Nephron progenitor cell (in vitro differentiated cells): Measurements from ENCODE around the gene FBXO36.

Experiments used
- DNase-seq: peaks from one replicate; pipeline ENCODE4 v3.0.0; 2021
- H3K27ac Mint-ChIP-seq: 2 replicates; pipeline ENCODE4 v1.8.0; 2021; ENCODE audit warnings: mild to moderate bottlenecking, moderate library complexity, mixed read lengths
- H3K27me3 Mint-ChIP-seq: 2 replicates; pipeline ENCODE4 v1.8.0; 2021; ENCODE audit warnings: mild to moderate bottlenecking, low read depth, mixed read lengths; ENCODE audit not compliant: poor library complexity
- H3K36me3 Mint-ChIP-seq: 2 replicates; pipeline ENCODE4 v1.8.0; 2021; ENCODE audit warnings: low read depth, mixed read lengths
- H3K4me1 Mint-ChIP-seq: 2 replicates; pipeline ENCODE4 v1.8.0; 2021; ENCODE audit warnings: mixed read lengths
- H3K4me3 Mint-ChIP-seq: 2 replicates; pipeline ENCODE4 v1.8.0; 2021; ENCODE audit warnings: mild to moderate bottlenecking, moderate library complexity, mixed read lengths
- H3K9me3 Mint-ChIP-seq: 2 replicates; pipeline ENCODE4 v1.8.0; 2021; ENCODE audit warnings: mild to moderate bottlenecking, moderate library complexity, mixed read lengths
- CTCF ChIP-seq: fragments of 200-600 bp; sonication (generic); IDR thresholded peaks from 2 replicates; pipeline ENCODE4 v1.5.0; 2021; ENCODE audit warnings: antibody characterized with exemption

The FBXO36 gene

GRCh38 chr2:229903037-229903436 is 19.3 kb upstream of the FBXO36 start:
- H3K36me3 Mint-ChIP-seq: peaks cover 53% of the 10 kb centered on the region
- no peak overlapping the region for H3K4me3 Mint-ChIP-seq
- H3K4me1 Mint-ChIP-seq: peaks cover 6% of the 10 kb centered on the region
- no peaks in the 10 kb centered on the region for H3K9me3 Mint-ChIP-seq
- no peaks in the 10 kb centered on the region for H3K27me3 Mint-ChIP-seq
- H3K27ac Mint-ChIP-seq: peak overlapping the region; percentile 2
- no peak for TF ChIP-seq CTCF
- no peak for DNase-seq

- TF ChIP-seq CTCF: no peak
- Mint-ChIP-seq H3K9me3 (no peaks in the 10 kb centered on the region), H3K4me3 (no peak overlapping the region), H3K27me3 (peaks cover 3% of the 10 kb centered on the region), H3K27ac (no peak overlapping the region), H3K4me1 (peaks cover 10% of the 10 kb centered on the region), H3K36me3 (peaks cover 46% of the 10 kb centered on the region)
- no peak for DNase-seq
These were observed 16.7 kb upstream of the FBXO36 start for GRCh38 chr2:229905601-229906000.

- Mint-ChIP-seq H3K36me3 (peaks cover 32% of the 10 kb centered on the region), H3K27ac (no peak overlapping the region), H3K4me3 (no peak overlapping the region), H3K9me3 (no peaks in the 10 kb centered on the region), H3K4me1 (peaks cover 20% of the 10 kb centered on the region), H3K27me3 (peaks cover 3% of the 10 kb centered on the region)
- no peak for DNase-seq
- TF ChIP-seq CTCF: no peak
These were observed 13.2 kb upstream of the FBXO36 start for GRCh38 chr2:229909090-229909489.

- Mint-ChIP-seq H3K9me3 (no peaks in the 10 kb centered on the region), H3K36me3 (peaks cover 24% of the 10 kb centered on the region), H3K27ac (no peak overlapping the region), H3K4me1 (peaks cover 20% of the 10 kb centered on the region), H3K27me3 (peaks cover 3% of the 10 kb centered on the region), H3K4me3 (no peak overlapping the region)
- DNase-seq: no peak
- TF ChIP-seq CTCF: no peak
These were observed 12.0 kb upstream of the FBXO36 start for GRCh38 chr2:229910147-229910831.

GRCh38 chr2:229910832-229911412 is 11.4 kb upstream of the FBXO36 start:
- DNase-seq: no peak
- Mint-ChIP-seq H3K4me3 (no peak overlapping the region), H3K27ac (peak overlapping the region; percentile 32), H3K4me1 (peaks cover 20% of the 10 kb centered on the region), H3K27me3 (peaks cover 3% of the 10 kb centered on the region), H3K36me3 (peaks cover 21% of the 10 kb centered on the region), H3K9me3 (no peaks in the 10 kb centered on the region)
- no peak for TF ChIP-seq CTCF

- H3K4me1 Mint-ChIP-seq: peaks cover 30% of the 10 kb centered on the region
- TF ChIP-seq CTCF: no peak
- H3K9me3 Mint-ChIP-seq: no peaks in the 10 kb centered on the region
- H3K27ac Mint-ChIP-seq: no peak overlapping the region
- no peak overlapping the region for H3K4me3 Mint-ChIP-seq
- peaks cover 1% of the 10 kb centered on the region for H3K27me3 Mint-ChIP-seq
- peaks cover 29% of the 10 kb centered on the region for H3K36me3 Mint-ChIP-seq
- DNase-seq: no peak
These were observed 8.1 kb upstream of the FBXO36 start for GRCh38 chr2:229914171-229914570.
